ENCODE measurements around the gene DDX1. TPM values are rescaled to one million over a fixed set of nuclear protein-coding genes. Genes with fewer than 3 reads are reported as not detected.
"Not testable (repeated sequence)": the region's sequence is repeated elsewhere in the genome, so short reads cannot be mapped to it uniquely, and the experiment has no call there.

DDX1 gene
- 83.1 and 102 TPM in 2 replicates for total RNA-seq (2014; rRNA removed; shearing (Covaris generic))

DNA sequence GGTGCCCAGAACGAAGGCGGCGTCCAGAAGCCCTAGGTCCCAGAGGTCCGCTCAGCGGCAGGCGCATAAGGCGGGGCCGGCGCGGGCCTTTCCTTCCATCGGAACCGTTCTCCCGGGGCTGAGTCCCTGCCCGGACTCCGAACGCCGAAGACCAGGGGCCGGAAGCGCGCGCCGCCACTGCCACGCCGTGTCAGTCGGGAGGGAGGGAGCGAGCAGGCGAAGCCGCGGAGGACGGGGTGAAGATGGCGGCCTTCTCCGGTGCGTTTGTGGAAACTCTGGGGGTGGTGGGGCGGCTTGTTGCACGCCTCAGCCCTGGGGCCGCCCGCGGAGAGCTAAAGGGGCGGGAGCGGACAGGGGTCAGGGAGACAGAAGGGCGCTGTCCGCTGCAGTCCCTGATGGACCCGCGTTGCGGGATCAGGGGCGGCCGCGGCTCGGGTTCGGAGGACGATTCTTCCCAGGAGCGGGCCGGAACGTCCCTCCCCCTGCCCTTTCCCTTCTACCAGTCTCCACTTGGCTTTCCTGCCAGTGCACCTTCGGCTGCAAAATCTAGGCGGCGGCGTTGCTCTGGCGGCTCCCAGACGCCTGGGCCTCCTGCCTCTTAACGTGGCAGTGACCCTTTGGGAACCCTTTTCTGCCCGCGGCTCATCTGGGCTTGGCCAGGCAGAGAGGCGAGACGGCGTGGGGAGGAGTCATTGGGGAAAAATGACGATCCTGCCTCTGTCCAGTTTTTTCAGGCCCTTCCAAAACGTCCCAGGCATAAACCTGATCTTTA lies at the start of gene DDX1:
TSS of gene DDX1 (plus strand) at position 177 of the 772 bp plus-strand sequence. CDS start at position 243, 66 bp downstream.
- DNase-seq (ENCODE audit: low read depth), result peak; percentile 84

GRCh38 chr2:15542269-15542668 lies 49.4 kb upstream of the DDX1 start:
- not testable (repeated sequence) for DNase-seq (ENCODE audit: low read depth)

DNA sequence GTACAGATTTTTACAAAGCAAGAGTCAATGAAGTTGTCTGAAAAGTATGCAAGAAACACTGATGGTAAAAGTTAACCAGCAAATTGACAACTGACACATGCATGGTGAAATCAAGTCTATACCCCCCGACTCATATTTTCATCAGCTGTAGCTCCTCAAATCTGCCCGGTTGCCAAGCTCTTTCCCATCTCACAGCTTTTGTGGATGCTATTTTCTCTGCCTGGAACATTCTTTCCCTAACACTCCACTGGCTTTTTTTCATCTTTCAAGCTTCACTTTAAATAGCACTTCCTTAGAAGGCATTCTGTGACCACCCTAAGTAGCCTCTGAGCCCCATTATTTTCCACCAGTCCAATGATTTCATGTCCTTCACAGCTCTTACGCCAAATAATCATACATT lies 48.6 kb upstream of the DDX1 start:
- DNase-seq (ENCODE audit: low read depth), result no peak

- no peak for DNase-seq (ENCODE audit: low read depth)
These were observed 48.1 kb upstream of the DDX1 start for GRCh38 chr2:15543541-15543940.

DNA sequence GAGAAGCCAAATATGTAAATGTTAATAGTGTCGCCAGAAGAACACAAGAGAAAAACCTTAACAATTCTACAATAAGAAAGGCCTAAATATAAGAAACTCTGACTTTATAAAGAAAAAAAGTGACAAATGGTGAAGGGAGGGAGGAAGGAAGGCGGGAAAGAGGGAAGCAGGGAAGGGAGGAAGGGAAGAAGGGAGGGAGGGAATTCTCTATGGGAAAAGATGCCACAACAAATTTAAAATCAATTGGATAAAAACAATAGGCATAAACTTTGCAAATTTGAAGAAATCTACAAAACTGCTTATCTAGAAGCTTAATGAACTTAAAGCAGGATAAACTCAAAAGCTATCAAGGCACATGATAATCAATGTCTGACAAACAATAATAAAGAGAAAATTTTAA lies 47.4 kb upstream of the DDX1 start:
- no peak for DNase-seq (ENCODE audit: low read depth)

- no peak for DNase-seq (ENCODE audit: low read depth)
These were observed 45.2 kb upstream of the DDX1 start for GRCh38 chr2:15546297-15547098.

DNA sequence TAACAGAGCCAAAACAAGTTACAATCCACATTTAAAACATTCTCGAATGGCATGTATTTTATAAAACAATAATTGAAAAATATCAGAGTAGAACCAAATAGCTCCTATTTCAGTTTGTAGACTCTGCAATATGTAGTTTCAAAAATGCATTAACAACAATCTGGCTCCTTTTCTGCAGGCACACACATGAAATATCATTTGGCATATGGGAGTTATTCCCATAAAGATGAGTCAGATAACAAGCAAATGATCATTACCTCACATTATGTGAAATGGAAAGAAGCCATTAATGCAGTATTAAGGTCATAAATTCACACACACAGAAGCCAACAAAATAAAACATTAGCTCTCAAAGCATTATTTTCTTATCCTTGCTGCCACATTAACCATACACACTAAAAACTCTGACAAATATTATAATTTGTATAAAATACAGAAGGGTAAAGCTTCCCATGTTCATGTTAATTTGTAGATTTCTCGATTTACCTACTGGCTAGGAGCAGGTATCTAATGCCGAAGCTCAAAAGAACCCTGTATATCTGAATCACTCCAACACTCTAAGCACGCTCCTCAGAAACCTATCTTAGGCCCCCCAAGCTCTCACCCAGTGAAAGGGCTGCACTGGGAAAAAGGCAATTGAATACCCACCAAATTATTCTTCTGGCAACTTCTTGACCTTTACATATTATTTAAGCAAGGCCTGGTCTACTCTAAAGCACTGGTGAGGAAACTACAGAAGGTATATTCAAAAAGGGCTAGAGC lies 44.4 kb upstream of the DDX1 start:
- no peak for DNase-seq (ENCODE audit: low read depth)

- no peak for DNase-seq (ENCODE audit: low read depth)
These were observed 42.7 kb upstream of the DDX1 start for GRCh38 chr2:15548974-15549373.

- no peak for DNase-seq (ENCODE audit: low read depth)
These were observed 38.1 kb upstream of the DDX1 start for GRCh38 chr2:15553519-15553918.

DNA sequence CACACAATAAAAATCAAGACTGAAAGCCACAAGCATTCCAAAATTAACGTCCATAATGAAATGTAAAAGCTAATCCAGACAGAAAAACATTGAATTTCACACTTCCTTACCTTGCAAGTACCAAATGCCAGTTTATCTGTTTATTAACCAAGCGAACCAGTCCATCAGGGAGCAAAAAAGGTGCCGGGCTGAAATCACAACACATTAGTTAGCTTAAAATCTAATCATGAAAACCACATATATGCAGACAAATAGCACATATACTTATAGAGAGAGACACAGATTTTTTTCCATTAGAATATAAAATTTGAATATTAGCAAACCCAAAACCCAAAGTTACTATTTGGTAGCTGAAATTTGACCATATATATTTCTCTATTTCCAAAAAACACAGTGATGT lies 37.7 kb upstream of the DDX1 start:
- no peak for DNase-seq (ENCODE audit: low read depth)

- DNase-seq (ENCODE audit: low read depth), result no peak
These were observed 37.0 kb upstream of the DDX1 start for GRCh38 chr2:15554525-15555218.

DNA sequence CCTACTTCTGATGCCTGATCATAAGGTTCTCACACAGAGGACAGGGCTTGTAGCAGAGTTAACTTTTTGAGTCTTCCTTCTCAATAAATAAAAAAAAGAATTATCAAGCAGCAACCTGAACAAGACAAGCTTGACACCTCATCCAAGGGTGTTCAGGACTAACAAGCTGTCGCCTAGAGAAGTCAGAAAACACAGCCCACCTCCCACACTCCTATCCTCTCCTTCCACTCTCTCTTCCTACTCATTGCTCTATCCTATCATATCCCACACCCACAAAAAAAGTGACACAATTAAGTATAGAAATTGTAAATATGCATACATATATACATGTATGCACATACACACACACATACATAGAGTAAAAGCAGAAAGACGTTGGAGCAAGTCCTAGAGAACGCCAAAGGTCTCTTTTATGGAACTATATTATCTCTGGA lies 35.9 kb upstream of the DDX1 start:
- DNase-seq (ENCODE audit: low read depth), result no peak

- DNase-seq (ENCODE audit: low read depth), result no peak
These were observed 35.2 kb upstream of the DDX1 start for GRCh38 chr2:15556311-15556930.

GRCh38 chr2:15557887-15558311 lies 33.8 kb upstream of the DDX1 start:
- DNase-seq (ENCODE audit: low read depth), result no peak

DNA sequence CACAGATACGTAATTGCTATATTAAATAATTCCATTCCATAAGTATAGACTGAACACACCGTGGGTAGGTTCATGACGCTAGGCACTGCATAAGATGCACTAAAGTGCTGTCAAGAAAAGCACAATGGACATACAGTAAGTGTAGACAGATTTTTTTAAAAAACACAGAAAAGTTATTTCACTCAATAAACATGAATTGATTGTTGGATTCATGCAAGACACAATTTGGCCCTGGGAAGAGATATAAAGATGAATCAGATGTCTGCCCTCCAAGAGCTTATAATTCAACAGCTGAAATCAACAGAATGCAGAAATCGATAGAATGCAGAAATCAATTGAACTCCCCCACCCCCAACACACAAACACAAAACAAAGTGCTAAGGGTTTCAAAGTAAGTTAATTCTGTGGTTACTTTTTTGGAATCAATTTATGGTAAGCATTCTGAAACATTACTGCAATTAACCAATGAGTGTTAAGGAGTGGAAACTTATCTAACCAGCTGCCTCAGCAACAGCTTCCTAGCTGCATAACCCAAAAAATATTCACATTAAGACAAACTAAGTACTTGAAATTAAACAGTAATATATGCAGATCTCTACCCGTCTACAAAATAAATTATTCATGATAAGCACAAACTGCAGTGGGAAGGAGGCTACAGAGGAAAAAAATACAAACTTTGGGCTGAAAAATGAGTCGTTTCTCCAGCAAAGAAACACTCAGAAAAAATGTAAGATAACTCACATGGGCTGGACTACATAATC lies 32.1 kb upstream of the DDX1 start:
- DNase-seq (ENCODE audit: low read depth), result no peak

DNA sequence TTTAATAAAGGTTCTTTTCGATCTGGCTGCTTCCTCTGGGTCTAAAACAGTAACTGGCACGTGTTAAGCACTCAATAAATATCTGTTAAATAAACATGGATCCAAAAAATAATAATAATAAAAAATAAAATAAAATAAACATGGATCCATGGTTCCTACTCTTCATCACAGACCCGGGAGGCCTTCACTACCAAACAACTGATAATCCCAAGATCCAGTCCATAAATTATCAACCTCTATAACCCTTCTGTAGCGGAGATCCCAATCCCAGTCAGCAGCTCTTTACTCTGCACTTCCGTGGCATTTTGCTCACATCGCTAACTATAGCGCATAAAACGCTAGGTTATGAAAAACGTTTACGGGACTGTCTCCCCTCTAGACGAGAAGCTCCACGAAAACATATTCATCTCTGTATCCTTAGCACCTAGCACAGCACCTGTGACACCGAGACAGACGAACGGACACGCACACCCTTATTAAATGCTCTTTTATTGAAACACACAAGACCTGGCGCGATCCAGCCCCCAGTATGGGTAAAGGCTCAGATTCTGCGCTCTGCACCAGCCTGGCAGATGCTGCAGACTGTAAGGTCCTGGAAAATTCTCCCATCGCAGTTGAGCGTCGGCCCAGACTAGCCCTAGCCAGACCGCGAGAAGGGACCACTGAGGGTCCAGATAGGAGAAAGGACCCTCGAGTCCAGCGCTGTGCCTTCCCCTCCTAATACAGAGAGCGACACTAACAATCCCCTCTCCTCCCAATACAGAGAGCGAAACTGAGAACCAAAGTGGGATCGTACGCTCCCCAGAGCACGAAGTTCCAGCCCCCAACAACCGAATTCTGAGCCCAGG lies 31.3 kb upstream of the DDX1 start:
- peak; percentile 37 for DNase-seq (ENCODE audit: low read depth)

GRCh38 chr2:15560988-15561573 lies 30.6 kb upstream of the DDX1 start, which contains the start of gene NBAS:
Gene NBAS (minus strand): TSS chr2:15561334. CDS start chr2:15561304, 30 bp downstream.
- peak; percentile 87 for DNase-seq (ENCODE audit: low read depth)

- DNase-seq (ENCODE audit: low read depth), result peak; percentile 56
These were observed 29.9 kb upstream of the DDX1 start for GRCh38 chr2:15561574-15562344.

Data from RPMI7951 (cell line).